GM19452 (cell line): ENCODE measurements around the gene PPM1H.

Source experiments
- ATAC-seq: cut with Tn5 transposase; IDR thresholded peaks from one replicate; pipeline ENCODE4 v1.9.1; 2021; ENCODE audit not compliant: unreplicated experiment

The PPM1H gene

DNA sequence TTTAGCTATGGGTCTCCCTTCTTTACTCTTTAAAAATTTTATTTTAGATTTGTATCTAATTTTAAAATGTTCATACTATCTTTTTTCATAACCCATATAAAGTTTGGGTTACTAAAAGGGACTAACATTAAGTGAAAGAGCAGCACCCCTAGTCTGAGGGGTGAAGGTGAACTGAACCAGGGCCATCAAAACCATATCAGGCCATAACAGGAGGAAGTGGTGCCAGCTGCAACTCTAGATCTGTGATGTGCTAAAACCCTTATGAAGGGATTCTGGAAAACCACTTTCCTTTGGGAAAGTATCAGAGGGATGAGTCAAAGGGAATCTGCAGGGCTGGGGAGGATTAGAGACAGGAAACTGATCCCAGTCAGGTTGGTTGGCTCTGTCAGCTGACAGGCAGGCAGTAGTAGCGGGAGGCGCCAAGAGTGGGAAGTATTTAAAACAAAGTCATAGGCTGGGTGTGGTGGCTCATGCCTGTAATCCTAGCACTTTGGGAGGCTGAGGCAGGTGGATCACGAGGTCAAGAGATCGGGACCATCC, 162.5 kb downstream of the PPM1H start:
- no peak for ATAC-seq

DNA sequence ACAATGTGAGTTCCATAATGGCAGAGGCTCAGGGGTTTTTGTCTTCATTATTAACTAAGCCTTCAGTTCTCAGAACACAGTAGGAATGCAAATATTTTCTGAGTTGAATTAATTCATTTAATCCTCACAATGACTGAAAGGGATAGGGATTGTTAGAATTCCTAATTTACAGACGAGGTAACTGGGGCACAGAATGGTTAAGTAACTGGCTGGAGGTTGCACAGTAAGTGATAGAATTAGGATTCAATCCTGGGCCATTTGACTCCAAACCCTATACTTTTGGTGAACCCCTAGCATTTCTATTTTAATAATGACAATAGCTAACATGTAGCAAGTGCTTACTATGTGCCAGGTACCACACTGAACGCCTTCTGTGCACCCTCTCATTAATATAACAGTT, 163.1 kb downstream of the PPM1H start:
- ATAC-seq: no peak

DNA sequence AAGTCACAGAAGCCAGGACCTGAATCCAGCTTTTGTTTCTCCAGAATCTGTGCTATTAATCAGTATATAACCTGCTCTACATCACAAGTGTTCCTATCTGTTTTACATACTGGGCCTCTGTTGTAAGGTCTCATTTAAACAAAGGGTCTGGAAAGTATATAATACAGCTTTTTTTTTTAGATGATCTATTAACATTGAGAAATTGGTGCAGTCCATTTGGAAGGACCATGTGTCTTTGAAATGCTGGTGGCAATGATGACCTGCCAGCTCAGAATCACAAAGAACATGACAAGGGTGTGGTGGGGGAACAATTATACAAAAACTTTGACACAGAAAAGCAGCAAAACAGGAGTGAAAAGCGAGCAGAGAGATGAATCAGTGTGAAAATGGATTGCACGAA, 164.6 kb downstream of the PPM1H start:
- ATAC-seq: no peak

DNA sequence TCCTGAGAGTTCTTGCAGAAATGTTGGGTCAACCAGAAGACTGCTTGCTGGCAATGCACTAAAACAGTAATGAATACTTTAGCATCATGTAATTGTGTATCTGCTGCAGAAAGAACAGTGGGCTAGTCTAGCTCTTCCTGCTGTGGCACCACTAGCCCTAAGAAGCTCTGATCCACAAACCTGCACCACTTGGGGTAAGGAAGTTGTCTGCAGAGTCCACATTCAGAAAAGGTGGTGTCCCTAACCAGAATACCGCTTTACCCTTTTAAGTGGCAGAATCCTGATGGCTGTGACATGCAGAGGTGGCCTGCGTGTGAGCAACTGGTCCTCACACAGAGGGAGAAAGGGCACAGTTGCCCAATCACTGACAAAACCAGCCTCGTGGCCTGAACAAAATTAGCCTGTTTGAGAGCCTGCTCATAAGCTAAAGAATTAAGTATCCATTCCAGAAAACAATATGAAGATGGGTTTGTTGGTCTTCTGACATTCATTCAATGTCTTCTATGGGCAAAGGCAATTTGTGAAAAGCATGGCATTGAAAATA, 165.8 kb downstream of the PPM1H start:
- ATAC-seq: no peak

DNA sequence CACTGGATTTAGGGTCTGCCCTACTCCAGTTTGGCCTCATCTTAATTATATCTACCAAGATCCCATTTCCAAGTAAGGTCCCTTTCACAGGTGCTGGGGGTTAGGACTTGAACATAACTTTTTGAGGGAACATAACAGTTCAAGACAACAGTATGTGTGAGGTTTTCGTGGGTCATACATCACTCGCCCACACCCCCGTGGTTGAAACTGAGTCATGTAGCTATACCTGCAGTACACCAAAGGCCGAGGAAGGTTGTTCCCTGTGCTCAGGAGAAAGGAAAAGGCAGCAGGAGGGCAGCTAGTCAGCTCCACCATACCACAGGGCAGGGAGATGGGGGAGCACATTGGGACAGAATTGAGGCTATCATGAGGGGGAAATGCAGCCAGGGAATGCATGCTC, 167.0 kb downstream of the PPM1H start:
- ATAC-seq: no peak

DNA sequence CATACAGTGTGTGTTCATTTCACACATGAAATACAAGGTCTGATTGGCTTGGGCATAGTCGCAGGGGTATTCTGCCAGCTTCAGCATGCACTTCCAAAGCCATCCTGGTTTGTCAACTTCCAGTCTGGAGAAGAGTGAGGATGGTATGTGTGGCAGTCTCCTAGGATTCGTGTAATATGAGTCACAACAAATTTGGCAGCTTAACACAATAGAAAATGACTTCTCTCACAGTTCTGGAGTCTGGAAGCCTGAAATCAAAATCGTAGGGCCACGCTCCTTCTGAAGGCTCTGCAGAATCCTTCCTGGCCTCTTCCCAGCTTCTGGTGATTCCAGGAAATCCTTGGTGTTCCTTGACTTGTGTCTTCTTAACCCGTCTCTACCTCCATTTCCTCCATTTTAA, 167.5 kb downstream of the PPM1H start:
- no peak for ATAC-seq

DNA sequence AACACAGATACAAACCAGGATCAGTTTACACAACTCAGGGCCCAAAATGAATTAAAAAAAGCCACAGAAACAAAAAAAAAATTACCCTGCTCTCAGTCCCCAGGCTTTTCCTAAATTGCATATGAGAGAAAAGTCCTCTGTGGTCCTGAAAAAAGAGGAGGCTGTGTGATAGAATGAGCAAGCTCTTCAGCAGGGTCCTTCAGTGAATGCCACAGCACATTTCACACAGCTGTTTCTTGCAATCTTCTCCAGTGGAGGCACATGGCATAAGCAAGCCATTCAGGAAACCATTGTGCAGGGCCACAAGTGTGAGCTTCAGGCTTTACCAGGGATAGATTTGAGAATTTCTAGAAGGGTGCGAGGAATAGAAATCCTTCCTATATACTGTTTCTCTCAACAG, 168.5 kb downstream of the PPM1H start:
- ATAC-seq: no peak

DNA sequence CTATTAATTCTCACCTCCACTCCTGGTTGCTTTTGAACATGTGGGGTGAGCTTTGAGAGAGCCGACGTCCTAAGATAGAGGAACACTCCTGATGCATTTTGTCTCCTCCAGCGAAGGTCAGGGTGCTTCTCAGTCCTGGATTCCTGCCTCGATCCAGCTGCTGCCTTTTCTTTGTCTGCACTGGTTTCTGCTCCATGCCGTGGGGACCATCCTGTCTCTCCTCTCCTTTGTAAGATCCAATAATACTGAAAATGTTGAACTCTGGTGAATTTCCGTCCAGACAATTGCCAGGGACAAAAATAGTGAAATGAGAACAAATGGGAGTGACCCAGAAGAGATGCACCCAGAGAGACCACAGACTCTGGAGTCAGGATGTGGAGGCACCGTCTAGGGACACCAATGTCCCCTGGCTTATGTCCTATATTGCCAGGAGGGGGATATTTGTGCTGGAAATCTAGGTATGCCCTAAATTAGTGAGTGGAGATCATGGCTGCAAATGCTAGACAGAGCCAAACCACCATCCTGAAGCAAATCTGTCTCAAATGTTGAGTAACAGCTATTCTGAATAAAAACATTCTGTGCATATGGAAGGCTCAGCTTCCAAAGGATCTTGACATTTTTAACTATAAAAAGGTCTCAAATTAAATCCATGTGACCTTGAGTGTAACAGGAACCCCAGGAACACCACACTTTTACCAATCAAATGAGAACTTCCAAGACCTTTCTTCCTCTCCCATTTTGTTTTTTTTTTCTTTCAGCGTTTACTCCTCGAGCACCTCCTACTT, 170.9 kb downstream of the PPM1H start:
- no peak for ATAC-seq

DNA sequence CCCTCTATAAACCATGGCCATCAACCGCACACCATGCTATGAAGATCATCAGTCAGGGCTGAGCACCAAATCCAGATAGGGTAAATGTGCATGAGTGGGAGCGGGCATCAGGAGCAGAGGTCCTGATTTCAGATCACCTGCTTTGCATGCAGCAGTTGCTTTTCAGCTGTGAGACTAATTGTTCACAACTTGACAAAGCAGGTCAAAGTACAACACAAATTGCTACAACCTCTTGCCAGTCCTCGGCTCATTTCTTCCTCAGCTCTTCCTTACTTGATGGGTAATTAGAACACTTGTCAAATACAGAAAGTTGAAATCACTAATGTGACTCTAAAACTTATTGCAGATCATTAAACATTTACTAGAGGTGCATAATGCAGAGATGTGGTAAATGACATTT, 171.6 kb downstream of the PPM1H start:
- no peak for ATAC-seq

DNA sequence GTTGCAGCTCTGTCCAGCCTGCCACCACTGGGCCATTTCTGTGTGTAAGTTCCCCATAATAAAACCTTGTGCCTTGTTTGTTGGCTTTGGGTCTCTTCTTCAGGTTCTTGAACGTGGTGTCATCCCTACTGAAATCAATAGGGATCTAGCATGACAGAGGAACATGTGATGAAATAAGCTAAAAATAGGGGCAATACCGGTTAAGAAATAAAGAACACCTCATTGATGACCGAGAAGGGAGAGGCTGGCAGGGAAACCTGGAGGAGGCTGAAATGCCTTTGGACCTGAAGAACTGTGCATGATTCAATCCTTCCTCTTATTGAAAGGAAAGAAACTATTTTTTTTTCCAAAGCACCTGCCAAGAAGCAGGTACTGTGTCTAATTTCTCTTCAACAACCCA, 172.3 kb downstream of the PPM1H start:
- ATAC-seq: no peak

DNA sequence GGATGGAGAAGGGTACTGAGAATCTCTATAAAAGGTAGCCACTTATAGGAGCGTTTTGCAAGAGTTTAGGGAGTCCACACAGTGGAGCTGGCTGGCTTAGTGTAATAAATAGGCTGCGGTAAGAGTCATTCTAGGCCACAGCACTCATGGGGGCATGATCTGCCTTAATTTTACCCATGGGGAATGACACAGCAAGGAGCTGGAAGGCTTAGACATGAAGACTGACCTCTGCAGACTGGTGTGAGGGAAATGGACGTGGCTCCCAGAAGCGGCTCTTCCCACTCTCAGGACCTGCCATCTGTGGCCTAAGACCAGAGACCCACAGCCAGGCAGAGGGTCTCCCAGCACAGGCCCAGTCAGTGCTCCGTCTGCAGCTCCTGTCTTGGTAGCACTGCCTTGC, 173.3 kb downstream of the PPM1H start:
- no peak for ATAC-seq

DNA sequence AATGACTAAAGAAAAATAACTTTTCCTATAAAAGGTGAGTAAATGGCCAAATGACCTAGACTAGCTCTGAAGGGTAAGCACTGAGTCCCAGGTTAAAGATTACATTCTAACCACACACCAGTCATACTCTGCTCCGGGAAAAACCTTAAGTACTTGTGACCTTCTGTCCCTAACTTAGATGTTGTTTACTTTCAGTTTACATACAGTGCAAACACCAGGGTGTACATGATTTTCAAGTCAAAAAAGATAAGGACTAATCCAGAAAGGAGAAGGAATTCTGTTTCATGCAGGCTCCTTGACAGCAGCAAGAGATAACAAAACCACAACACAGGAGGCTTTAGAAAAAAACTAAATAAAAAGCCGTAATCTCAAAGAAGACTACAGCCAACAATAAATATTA, 174.2 kb downstream of the PPM1H start:
- peak; percentile 99 for ATAC-seq

DNA sequence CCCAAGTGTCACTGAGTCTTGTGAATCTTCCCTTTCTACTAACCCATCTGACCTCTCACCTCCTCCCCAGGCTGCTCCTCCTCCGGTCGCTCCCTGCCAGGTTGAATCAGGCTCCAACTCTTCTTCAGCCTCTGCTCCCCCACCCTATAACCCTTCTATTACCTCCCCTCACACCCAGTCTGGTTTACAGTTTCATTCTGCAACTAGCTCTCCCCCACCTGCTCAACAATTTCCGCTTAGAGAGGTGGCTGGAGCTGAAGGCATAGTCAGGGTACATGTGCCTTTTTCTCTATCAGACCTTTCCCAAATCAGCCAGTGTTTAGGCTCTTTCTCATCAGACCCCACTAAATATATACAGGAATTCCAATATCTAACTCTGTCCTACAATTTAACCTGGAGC, 174.6 kb downstream of the PPM1H start:
- peak; percentile 39 for ATAC-seq

DNA sequence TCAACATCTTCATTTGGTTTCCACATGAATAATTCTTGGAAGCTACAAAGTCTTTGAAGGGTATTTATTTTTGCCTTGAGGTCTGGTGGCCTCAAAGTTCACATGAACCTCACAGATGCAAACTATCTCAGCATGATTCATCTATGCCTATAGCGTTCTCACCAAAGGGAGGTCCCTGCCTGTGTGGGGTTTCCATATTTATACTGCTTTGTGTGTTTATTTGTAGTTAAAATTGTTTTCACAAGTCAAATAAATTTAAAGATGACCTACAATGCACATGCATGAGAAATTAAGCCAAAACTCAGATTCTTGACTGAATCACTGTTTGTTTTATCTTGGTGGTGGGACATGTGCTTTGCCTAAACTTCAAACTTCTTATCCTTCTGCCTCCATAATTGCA, 176.7 kb downstream of the PPM1H start:
- no peak for ATAC-seq

DNA sequence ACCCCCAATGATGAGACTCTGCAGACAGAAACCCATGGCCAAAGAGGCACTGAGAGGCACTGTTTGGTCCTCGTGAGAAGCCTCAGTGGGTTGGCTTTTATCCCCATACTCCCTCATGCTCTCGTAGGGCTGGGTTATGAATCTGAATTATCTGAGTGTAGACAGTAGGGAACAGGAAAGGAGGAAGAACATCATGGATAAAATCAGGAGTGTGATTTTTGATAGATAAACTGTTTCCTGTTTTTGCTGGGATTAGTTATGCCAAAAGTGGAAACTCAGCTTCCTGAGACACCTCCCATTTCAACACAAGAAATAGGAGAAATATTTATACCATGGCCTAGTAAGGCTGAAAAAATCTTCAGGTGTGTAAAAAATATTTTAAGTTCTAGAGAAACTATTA, 177.9 kb downstream of the PPM1H start:
- no peak for ATAC-seq

DNA sequence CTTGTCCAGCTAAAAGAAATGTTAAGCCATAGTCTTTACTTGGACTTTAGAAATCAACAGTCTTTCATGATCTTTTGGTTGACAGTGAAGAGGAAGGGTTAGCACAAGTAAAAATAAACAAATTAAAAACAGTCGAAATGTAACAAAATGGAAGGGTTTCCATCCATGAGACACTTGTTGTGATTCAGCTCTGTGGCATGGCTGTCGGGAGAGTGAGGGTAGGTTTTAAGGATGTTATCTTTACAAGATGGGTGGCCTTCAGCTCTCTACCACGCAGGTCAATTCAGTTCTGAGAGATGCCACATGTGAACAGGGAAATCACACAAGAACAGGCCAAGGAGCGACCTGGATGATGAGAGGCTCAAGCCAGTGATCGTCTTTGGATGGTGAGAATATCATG, 180.2 kb downstream of the PPM1H start:
- no peak for ATAC-seq

DNA sequence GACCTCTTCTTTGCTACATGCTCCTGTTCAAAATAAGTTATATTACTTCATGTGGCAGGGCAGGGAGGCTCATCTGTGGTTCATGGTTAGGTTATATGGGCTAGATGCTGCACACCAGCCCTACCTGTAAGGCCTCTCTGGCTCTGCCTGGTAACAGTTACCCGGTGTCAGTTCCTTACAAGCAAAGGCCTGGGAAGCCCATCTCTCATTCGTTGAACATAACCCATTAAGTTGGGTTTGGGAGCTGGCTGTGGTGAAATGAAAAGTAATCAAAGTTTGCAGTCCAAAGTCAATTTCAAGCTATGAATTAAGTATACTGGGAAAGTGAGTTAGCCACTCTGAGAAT, 183.2 kb downstream of the PPM1H start:
- ATAC-seq: no peak

DNA sequence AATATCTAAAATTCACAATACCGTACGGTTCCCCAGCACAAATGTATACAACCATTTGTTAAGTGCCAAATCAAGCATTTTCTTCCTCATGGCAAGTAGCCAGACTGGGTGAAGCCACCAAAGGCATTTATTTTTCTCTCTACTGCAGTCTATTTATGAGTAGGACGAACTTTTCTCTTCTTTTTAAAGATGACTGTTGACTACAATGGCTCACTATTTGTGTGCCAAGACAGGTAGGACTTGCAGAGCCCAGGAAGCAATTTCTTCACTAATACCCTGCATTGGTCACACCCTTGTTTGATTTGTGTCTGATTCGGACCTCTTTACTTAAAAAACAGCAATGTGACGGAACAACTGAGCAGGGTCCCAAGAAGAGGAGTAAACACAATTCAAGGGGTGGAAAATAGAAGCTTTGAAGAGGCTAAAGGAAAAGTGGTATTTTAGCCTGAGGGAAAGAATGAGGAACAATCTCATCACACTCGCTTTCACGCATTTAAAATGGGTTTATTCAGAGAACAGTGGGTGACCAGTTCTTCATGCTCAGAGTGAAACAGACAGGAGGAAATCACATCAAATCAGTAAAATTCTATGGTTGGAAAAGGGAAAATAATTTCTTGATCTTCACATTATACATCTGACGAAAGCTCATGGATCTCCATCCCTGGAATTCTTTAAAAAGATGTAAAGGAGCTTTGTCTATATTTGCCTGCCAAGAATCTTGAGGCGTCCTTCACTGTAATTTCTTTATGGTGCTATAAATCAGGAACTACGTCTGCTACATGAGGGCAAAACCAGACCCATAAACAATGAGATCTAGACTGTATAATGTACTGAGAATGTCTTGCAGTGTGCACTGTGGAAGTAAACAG, 183.8 kb downstream of the PPM1H start:
- ATAC-seq: no peak

DNA sequence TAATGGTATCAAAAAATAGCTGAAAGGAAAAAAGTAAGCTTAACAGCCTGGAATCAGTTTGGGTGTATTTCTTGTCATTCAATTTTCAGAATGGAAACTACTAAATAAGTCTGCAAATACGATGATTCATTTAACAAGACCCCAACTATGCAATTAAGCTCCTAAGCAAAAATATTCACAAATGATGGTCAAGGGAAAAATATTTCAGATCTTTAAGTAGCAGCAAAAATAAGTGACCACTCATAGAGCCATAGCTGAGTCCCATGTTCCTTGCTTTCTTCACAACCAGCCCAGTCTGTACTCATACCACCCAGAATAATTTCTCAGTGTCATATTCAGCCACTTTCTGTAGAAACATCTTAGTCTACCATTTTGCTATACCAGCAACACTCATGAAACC, 185.4 kb downstream of the PPM1H start:
- no peak for ATAC-seq

DNA sequence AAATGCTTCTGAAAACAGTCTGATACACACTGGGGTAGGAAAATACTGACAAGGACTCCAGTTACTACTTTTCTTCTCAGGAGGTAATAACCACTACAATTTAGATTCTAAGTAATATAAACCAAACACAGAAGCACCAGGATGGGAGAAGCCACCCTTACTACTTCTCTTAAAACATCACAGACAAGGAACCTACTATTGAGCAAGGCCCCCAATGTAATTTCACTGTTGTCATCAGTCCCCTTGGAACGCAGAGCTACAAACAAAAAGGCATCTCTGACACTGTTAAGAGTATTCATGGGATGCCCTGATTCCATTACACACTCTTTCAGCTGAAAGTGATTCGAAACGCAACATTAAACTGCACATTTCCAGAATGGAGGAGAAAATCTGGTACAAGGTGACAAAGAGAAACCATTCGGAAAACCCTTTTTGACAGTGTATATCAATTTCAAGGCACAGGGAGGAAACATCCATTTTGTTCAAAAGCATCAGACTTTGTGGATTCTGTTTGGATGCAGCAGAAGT, 185.9 kb downstream of the PPM1H start:
- ATAC-seq: no peak

DNA sequence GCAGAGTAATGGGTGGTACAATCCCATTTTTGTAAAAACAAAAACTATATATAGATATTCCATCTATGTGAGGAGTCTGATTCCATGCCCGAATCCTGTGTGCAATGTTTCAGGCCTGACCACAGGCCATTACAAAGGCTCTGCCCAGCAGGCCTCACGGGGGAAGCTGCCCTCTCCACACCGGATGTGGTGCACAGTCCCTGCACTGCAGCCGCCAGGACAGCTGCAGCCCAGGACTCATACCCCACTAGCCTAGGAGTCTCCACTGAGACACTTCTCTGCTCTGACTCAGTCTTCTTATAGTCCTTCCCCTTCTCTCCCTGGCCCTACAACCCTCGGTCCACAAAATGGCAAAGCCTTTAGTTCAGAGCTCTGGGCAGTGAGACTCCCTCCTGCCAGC, 190.4 kb downstream of the PPM1H start:
- peak; percentile 42 for ATAC-seq
